ENCODE results near the gene DTX3.

DNA sequence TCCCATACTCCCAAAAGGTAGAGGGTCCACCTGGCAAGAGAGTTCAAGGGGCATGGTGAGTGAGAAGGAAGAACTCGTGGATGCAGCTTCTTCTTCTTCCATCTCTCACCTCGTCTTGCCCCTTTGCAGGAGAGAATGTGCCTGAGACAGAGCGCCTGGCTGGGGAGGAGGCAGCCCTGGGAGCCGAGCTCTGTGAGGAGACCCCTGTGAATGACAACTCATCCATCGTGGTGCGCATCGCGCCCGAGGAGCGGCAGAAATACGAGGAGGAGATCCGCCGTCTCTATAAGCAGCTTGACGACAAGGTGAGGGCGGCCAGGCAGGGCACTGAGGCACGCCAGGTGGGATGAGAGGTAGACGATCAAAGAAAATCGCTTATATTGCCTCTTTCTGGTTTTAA, 34.8 kb upstream of the DTX3 start:
- TF ChIP-seq, protein P1, sequence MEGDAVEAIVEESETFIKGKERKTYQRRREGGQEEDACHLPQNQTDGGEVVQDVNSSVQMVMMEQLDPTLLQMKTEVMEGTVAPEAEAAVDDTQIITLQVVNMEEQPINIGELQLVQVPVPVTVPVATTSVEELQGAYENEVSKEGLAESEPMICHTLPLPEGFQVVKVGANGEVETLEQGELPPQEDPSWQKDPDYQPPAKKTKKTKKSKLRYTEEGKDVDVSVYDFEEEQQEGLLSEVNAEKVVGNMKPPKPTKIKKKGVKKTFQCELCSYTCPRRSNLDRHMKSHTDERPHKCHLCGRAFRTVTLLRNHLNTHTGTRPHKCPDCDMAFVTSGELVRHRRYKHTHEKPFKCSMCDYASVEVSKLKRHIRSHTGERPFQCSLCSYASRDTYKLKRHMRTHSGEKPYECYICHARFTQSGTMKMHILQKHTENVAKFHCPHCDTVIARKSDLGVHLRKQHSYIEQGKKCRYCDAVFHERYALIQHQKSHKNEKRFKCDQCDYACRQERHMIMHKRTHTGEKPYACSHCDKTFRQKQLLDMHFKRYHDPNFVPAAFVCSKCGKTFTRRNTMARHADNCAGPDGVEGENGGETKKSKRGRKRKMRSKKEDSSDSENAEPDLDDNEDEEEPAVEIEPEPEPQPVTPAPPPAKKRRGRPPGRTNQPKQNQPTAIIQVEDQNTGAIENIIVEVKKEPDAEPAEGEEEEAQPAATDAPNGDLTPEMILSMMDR (IDR thresholded peaks at IDR 0.05; ENCODE audit: borderline replicate concordance, extremely low read depth, low read length, poor library complexity, severe bottlenecking): no peak
- no peak for TF ChIP-seq EZH2 (IDR thresholded peaks at IDR 0.05; ENCODE audit: borderline replicate concordance, low read depth, low read length, severe bottlenecking)
